GM19463 (cell line): ENCODE data around the gene LYL1.
A peak's percentile ranks its signal among the peaks of the same experiment; 100 is the strongest.

Source experiments
- ATAC-seq: cut with Tn5 transposase; IDR thresholded peaks from one replicate; pipeline ENCODE4 v1.9.1; 2021; ENCODE audit warnings: mild to moderate bottlenecking, moderate library complexity; ENCODE audit not compliant: unreplicated experiment

LYL1 gene

GRCh38 chr19:13130886-13131490 is 28.3 kb upstream of the LYL1 start:
- no peak for ATAC-seq

GRCh38 chr19:13129384-13129783 is 26.7 kb upstream of the LYL1 start:
- no peak for ATAC-seq

GRCh38 chr19:13128583-13128982 is 25.9 kb upstream of the LYL1 start:
- no peak for ATAC-seq

GRCh38 chr19:13127811-13128575 is 25.3 kb upstream of the LYL1 start:
- ATAC-seq, result no peak

GRCh38 chr19:13127051-13127450 is 24.4 kb upstream of the LYL1 start:
- no peak for ATAC-seq

GRCh38 chr19:13122980-13123957 is 20.6 kb upstream of the LYL1 start:
- ATAC-seq, result no peak

- no peak for ATAC-seq
Observed at GRCh38 chr19:13122275-13122878, 19.7 kb upstream of the LYL1 start.

GRCh38 chr19:13121551-13122274 is 19.1 kb upstream of the LYL1 start:
- ATAC-seq, result no peak

- ATAC-seq, result no peak
Observed at GRCh38 chr19:13120817-13121216, 18.2 kb upstream of the LYL1 start.

- no peak for ATAC-seq
Observed at GRCh38 chr19:13120031-13120430, 17.4 kb upstream of the LYL1 start.

- ATAC-seq, result no peak
Observed at GRCh38 chr19:13119627-13120026, 17.0 kb upstream of the LYL1 start.

GRCh38 chr19:13118424-13119193 is 16.0 kb upstream of the LYL1 start:
- ATAC-seq, result no peak

- peak; percentile 79 for ATAC-seq
Observed at GRCh38 chr19:13117772-13118423, 15.2 kb upstream of the LYL1 start, which contains the start of gene NACC1. NACC1 (plus strand) TSS chr19:13118264; CDS start chr19:13135208, 16,944 bp downstream.

- ATAC-seq, result no peak
Observed at GRCh38 chr19:13117176-13117771, 14.6 kb upstream of the LYL1 start.

- ATAC-seq, result peak; percentile 45
Observed at GRCh38 chr19:13116282-13117175, 13.9 kb upstream of the LYL1 start, which contains the start of gene TRMT1. TRMT1 (minus strand) TSS chr19:13116740; CDS start chr19:13116399, 341 bp downstream.

- no peak for ATAC-seq
Observed at GRCh38 chr19:13115936-13116281, 13.3 kb upstream of the LYL1 start.

GRCh38 chr19:13112555-13112954 is 9.9 kb upstream of the LYL1 start:
- no peak for ATAC-seq
